EL (cell line): ENCODE results near the gene GSTT2B.
"Not testable (repeated sequence)": the region's sequence is repeated elsewhere in the genome, so short reads cannot be mapped to it uniquely, and the experiment has no call there.

Experiments used
- DNase-seq: peaks from one replicate; pipeline ENCODE4 v3.0.0-alpha.2; 2016

Gene GSTT2B

GRCh38 chr22:23938328-23939016 lies 22.5 kb downstream of the GSTT2B start:
- no peak for DNase-seq

DNA sequence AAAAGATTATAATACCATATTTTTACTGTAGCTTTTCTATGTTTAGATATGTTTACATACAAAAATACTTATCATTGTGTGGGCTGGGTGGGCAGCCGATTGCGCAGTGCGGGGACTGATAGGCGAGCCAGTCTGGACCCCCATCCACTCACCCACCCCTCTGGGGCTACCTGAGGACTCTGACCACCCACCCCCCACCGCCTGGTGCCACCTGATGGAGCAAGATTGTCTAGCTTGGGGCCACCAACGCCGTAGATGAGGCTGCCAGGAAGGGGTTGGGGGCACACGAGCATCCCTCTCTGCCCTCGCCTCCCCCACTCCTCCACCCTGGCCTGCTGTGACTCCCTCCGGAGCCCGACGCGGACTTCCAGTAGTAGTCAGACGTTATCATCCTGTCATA lies 34.4 kb downstream of the GSTT2B start:
- DNase-seq: no peak

DNA sequence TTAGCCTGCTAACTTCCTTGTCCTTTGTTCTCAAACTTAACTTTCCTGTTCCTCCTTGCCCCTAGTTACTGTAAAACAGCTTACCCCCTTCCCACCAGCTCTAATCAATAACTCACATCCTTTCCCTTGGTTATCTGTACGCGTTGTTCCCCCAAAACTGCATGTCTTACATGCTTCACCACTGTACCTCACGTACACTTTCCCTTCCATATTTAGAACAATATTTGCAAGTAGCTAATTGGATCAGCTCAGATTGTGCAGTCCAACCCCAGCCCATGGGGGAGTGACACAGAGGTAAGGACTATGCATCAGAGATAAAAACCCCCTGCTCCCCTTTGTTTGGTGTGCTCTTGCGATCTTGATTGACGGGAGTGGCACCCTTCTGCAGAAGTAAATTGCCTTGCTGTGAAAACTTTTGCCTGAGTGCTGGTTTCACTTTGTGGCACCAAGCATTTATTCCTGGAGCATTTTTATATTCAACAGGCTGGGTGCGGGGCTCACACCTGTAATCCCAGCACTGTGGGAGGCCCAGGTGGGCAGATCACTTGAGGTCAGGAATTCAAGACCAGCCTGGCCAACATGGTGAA lies 35.9 kb downstream of the GSTT2B start:
- DNase-seq: peak; percentile 0

- peak; percentile 0 for DNase-seq
Measured at GRCh38 chr22:23922921-23923320, 38.1 kb downstream of the GSTT2B start.

DNA sequence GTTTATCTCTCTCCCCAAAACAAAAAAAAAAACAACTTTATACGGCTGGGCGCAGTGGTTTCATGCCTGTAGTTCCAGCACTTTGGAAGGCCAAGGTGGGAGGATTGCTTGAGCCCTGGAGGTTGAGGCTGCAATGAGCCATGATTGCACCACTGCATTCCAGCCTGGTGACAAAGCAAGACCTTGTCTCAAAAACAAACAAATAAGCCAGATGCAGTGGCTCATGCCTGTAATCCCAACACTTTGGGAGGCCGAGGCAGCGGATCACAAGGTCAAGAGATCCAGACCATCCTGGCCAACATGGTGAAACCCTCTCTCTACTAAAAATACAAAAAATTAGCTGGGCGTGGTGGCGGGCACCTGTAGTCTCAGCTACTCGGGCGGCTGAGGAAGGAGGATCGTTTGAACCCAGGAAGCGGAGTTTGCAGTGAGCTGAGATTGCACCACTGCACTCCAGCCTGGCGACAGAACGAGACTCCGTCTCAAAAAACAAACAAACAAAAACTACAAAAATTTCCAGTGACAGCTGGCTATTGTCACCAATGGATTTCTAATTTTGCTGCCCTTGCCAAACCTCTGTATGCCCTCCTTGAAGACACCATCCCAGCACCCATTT lies 39.3 kb downstream of the GSTT2B start:
- peak; percentile 73 for DNase-seq

DNA sequence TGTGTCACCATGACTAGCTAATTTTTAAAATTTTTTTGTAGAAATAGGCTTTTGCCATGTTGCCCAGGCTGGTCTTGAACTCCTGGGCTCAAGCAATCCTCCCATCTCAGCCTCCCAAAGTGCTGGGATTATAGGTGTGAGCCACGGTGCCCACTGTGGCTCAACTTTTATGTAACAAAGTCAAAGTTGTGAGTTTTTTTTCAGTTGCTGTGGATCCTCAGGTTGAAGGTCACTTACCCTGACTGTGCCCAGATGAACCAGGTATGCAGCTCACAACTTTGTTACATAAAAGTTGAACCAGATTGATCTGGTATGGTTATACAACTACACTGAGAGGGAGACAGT lies 40.8 kb downstream of the GSTT2B start:
- not testable (repeated sequence) for DNase-seq

DNA sequence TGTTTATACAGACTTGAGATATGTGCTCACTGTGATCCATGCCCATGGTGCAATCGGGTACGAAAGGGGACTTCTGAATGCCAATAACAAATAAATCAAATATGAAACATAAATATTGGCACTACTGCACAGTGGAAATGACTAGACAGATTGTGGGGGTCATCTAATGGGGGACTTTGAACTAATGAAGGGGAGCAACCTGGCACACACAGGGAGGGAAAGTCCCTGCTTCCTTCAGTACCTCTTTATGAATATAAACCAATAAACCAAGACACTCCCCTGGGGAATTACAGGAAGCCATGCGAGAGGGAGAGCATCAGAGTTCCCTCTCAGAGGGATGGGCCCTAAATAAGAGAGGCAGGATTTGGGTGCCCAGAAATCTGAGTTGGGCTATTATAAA lies 45.7 kb downstream of the GSTT2B start:
- no peak for DNase-seq

GRCh38 chr22:23913661-23914353 lies 47.2 kb downstream of the GSTT2B start:
- peak; percentile 100 for DNase-seq

DNA sequence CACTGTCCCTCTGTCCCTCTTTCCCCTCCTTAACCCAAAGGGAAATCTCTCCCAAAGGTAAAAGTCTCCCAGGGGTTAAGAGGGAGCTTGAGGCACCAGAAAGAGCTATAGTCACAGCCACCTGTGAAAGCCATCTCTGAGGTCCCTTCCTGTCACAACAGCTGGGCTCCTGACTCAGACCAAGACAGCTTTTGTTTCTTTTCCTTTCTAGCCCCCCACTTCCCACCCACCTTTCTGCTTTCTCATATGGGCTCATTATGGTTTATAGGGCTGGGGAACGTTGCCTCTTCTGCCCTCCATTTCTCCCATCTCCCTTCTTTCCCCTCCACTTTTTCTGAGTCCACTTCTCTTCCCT lies 47.7 kb downstream of the GSTT2B start:
- no peak for DNase-seq

- DNase-seq: no peak
Measured at GRCh38 chr22:23912293-23912903, 48.6 kb downstream of the GSTT2B start.

DNA sequence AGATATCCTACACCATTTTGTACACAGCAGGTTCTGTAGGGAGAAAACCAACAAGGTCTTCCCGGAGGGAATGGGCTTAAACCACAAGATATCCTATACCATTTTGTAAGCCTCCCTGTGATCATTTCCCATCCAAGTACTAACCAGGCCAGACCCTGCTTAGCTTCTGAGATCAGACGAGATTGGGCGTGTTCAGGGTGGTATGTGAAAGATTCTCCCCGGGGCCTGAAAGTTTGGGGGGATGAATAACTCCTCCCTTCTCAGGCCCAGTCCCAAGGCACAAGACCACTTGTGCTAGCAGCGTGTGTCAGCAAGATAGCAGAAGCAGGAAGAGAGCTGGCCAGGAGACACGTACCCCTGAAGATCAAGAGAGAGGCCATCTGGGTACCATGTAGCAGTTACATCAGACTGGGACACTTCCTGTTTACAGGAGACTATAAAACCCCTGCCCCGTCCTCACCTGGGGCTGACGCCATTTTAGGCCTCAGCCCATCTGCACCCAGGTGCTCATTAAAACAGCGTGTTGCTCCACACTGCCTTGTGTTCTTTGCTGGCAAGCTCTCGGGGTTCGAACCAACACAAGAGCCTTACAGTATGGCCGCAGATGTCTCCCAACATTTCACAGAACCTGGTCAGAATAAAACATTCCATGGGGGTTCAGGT lies 49.5 kb downstream of the GSTT2B start:
- DNase-seq: no peak

DNA sequence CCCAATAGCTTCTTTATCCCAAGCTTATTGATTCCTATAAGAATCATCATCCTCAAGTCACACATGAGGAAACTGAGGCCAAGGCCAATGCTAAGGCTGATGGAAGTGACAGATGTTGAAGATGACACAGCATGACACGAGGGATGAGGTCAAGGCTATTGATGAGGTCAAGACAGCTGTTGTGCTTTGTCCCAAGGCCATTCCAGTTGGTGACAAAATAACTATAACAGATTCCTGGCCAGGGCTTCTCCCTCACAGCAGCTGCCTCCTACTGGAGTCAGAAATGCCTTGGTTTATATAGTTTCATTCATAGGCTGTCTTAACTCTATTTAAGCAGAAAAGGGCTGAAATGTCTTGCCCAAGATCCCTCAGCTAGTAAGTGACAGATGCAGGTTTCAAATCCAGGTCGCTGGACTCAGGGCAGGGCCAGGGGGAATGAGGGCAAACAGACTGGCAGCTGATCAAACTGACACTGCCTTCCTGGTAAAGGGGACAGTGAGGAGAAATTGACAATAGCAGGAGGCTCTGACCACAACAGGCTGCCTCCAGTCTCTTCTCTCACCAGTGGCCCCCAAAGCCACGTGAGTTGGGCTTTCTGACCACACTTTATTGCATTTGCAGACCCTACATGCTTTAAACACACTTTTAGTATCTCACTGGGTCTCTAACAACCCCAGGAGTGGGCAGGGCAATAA lies 50.4 kb downstream of the GSTT2B start:
- DNase-seq: no peak

- no peak for DNase-seq
Measured at GRCh38 chr22:23909296-23909898, 51.6 kb downstream of the GSTT2B start.

DNA sequence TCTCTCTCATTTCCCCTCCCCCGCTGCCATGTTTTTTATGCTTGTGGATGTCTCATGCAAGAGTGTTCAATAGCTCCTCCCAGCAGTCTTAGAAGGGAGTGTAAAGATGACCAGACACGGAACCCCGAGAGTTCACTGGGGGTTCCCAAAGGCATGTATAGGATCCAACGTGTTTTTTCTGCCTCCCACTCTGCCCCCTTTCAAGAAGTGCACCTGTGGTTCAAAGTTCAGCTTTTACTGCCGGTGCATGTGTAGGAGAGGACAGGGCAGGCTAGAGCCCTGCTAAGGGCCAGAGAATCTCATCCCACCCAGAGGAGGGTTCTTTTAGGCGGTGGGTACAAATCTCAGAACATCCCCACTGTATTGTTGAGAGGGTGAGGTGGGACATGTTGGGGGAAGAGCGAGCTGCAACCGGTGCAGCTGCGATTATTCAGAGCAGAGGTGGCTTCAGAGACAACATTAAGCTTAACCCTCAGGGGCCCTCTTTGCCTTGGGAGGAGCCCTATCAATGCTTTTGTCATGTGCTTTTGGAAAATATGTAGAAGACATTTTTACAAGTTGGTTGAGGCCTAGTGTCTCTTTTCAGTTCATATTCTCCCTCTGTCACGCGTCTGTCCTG lies 52.3 kb downstream of the GSTT2B start:
- DNase-seq: no peak

DNA sequence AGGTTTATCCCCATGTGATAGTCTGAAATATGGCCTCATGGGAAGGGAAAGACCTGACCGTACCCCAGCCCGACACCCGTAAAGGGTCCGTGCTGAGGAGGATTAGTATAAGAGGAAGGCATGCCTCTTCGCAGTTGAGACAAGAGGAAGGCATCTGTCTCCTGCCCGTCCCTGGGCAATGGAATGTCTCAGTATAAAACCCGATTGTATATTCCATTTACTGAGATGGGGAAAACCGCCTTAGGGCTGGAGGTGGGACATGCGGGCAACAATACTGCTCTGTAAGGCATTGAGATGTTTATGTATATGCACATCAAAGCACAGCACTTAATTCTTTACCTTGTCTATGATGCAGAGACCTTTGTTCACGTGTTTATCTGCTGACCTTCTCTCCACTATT lies 53.6 kb downstream of the GSTT2B start:
- not testable (repeated sequence) for DNase-seq
